Measurements from ENCODE around the gene SCAMP3.

Gene SCAMP3

GRCh38 chr1:155268630-155269029 lies 6.5 kb upstream of the SCAMP3 start:
- no peak overlapping the region for H3K4me3 ChIP-seq (ENCODE audit: low read depth, low read length)
- no peak for DNase-seq (ENCODE audit: low read depth)
- in situ Hi-C loops (cut with HindIII; ENCODE audit: low sequenced_read_pairs) = no loop called here
- no peak for TF ChIP-seq CTCF (IDR thresholded peaks at IDR 0.05; ENCODE audit: low read depth, low read length, missing control alignments)

DNA sequence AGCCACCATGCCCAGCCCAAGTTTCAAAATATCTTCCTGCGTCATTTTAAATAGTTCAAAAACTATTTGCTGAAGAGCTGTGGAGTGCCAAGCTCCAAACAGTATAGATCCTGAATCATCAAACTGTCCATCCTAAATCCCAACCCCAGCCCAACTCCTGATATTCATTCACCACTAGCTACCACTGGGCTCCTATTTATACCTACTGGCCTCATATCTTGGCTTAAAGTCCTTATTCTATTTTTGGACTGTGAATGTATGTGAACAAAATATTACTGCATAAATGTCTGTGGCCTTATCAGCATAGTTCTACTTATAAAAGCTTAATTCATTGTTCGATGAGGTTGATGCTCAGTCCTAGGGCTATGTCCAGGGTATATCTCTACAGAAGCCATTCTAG lies 5.2 kb upstream of the SCAMP3 start:
- in situ Hi-C loops (cut with HindIII; ENCODE audit: low sequenced_read_pairs) = no loop called here
- TF ChIP-seq CTCF (IDR thresholded peaks at IDR 0.05; ENCODE audit: low read depth, low read length, missing control alignments) = no peak
- no peak overlapping the region for H3K4me3 ChIP-seq (ENCODE audit: low read depth, low read length)
- no peak for DNase-seq (ENCODE audit: low read depth)

DNA sequence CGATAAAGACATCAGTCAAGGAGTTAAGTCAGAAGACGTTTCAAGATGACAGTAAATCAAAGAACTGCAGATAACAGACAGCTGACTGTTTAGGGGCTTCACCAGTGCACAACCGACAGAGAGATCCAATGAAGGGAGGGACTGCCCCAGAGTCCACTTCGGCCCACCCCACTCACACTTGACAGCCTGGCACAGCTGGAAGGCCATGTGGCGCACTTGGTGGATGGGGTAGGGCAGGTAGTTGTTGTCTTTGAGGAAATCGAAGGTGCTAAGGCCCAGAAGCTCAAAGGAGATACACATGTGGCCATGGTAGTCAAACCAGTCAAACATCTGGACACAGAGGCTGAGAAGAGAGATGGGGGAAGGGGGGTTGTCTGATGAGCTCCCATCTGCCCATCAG lies 4.4 kb upstream of the SCAMP3 start:
- H3K4me3 ChIP-seq (ENCODE audit: low read depth, low read length) = no peak overlapping the region
- in situ Hi-C loops (cut with HindIII; ENCODE audit: low sequenced_read_pairs) = no loop called here
- no peak for TF ChIP-seq CTCF (IDR thresholded peaks at IDR 0.05; ENCODE audit: low read depth, low read length, missing control alignments)
- no peak for DNase-seq (ENCODE audit: low read depth)

DNA sequence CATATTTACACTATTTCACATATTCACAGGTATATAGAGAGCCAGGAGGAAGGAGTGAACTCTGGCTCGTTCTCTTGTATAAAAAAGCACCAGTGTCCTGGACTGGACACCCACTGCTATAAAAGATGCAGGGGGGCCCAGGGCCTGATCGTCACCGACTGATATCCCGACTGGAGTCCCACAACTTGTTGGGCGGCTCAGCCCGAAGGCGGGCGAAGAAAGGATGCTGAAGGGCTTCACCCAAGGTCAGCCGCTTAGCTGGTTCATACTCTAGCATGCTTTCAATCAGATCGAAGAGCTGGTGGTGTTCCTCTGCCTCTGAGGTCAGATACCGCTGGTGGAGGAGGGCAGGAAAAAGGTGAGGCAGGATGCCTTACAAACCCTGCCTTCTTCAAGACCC lies 907 bp upstream of the SCAMP3 start:
- no peak overlapping the region for H3K4me3 ChIP-seq (ENCODE audit: low read depth, low read length)
- in situ Hi-C loops (cut with HindIII; ENCODE audit: low sequenced_read_pairs) = no loop called here
- no peak for TF ChIP-seq CTCF (IDR thresholded peaks at IDR 0.05; ENCODE audit: low read depth, low read length, missing control alignments)
- no peak for DNase-seq (ENCODE audit: low read depth)

DNA sequence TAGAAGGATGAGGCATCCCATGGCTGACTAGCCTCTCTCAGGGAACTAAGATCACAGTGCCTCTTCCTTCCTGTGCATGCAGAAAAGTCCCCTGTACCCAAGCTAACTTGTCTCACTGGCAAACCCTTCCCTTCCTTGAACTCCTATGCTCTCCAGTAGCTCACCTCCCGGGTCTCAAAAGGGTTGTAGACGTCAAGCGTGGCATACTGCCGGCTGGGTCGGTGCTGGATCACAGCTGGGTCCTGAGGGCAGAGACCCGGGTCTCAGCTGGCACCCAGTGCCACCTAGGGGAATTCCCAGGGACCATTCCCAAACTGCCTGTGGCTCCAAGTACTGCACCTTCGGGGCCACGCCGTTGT lies 688 bp downstream of the SCAMP3 start:
- no peak for TF ChIP-seq CTCF (IDR thresholded peaks at IDR 0.05; ENCODE audit: low read depth, low read length, missing control alignments)
- peak overlapping the region; percentile 93 for H3K4me3 ChIP-seq (ENCODE audit: low read depth, low read length)
- no peak for DNase-seq (ENCODE audit: low read depth)
- in situ Hi-C loops (cut with HindIII; ENCODE audit: low sequenced_read_pairs) = no loop called here

GRCh38 chr1:155260276-155260675 lies 1.9 kb downstream of the SCAMP3 start:
- DNase-seq (ENCODE audit: low read depth) = no peak
- no peak overlapping the region for H3K4me3 ChIP-seq (ENCODE audit: low read depth, low read length)
- in situ Hi-C loops (cut with HindIII; ENCODE audit: low sequenced_read_pairs) = no loop called here
- TF ChIP-seq CTCF (IDR thresholded peaks at IDR 0.05; ENCODE audit: low read depth, low read length, missing control alignments) = no peak
